Fibroblast of lung (primary cell): ENCODE data around the gene LAGE3.

Experiments
- CTCF ChIP-seq, 2 donors: IDR thresholded peaks in 1 of 2; conservative IDR thresholded peaks in 1 of 2; 1 replicate in 1 of 2; 2 replicates in 1 of 2; pipeline ENCODE4 v1.5.1; 2011 to 2012; ENCODE audit warnings: low read length in 2 of 2, control low read depth in 1 of 2, inconsistent platforms in 1 of 2, low read depth in 1 of 2, mild to moderate bottlenecking in 1 of 2
- EZH2 ChIP-seq: IDR thresholded peaks from 2 replicates; pipeline ENCODE4 v1.5.1; 2012; ENCODE audit warnings: low read length, control low read depth, mild to moderate bottlenecking; ENCODE audit errors: missing control alignments

GRCh38 chrX:154481195-154481594 lies 2.1 kb upstream of the LAGE3 start:
- no peak for TF ChIP-seq CTCF (conservative IDR thresholded peaks at IDR 0.05 in 1 of 2, IDR thresholded peaks at IDR 0.05 in 1 of 2; ENCODE audit: low read depth in 1 of 2, low read length in 2 of 2)
- no peak for TF ChIP-seq EZH2
